ENCODE data around the gene ELOA.
A peak's percentile ranks its signal among the peaks of the same experiment; 100 is the strongest.
"Not testable (repeated sequence)": the region's sequence is repeated elsewhere in the genome, so short reads cannot be mapped to it uniquely, and the experiment has no call there.

Gene ELOA

GRCh38 chr1:23736437-23737134 lies 6.7 kb upstream of the ELOA start:
- no peak for DNase-seq (ENCODE audit: low read depth)

GRCh38 chr1:23741609-23742008 lies 1.7 kb upstream of the ELOA start:
- no peak for DNase-seq (ENCODE audit: low read depth)

- no peak for DNase-seq (ENCODE audit: low read depth)
These were observed 493 bp upstream of the ELOA start for GRCh38 chr1:23742670-23743286.

DNA sequence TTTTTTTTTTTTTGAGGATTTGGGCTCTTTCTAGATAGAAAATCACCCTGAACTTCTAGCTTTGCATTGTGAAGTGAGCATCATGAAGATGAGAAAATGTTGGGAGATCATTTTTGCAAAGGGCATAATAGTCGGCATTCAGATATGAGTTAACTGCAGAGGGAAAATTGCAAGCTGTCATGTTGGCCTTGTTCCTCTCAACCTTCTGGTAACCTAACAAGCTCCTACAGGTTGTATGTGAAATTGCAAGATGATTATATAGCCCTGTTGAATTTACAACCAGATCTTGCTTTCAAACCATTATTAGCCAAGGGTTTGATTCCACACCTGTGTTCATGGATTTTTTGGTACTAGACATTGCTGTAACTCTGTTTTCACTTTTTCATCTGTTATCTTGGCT lies 2.2 kb downstream of the ELOA start:
- DNase-seq (ENCODE audit: low read depth), result no peak

GRCh38 chr1:23748016-23748415 lies 4.7 kb downstream of the ELOA start:
- no peak for DNase-seq (ENCODE audit: low read depth)

DNA sequence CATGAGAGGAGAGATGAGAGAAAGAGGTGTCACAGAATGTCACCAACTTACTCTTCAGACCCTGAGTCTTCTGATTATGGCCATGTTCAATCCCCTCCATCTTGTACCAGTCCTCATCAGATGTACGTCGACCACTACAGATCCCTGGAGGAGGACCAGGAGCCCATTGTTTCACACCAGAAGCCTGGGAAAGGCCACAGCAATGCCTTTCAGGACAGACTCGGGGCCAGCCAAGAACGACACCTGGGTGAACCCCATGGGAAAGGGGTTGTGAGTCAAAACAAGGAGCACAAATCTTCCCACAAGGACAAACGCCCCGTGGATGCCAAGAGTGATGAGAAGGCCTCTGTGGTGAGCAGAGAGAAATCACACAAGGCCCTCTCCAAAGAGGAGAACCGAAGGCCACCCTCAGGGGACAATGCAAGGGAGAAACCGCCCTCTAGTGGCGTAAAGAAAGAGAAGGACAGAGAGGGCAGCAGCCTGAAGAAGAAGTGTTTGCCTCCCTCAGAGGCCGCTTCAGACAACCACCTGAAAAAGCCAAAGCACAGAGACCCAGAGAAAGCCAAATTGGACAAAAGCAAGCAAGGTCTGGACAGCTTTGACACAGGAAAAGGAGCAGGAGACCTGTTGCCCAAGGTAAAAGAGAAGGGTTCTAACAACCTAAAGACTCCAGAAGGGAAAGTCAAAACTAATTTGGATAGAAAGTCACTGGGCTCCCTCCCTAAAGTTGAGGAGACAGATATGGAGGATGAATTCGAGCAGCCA lies 8.0 kb downstream of the ELOA start:
- no peak for DNase-seq (ENCODE audit: low read depth)

DNA sequence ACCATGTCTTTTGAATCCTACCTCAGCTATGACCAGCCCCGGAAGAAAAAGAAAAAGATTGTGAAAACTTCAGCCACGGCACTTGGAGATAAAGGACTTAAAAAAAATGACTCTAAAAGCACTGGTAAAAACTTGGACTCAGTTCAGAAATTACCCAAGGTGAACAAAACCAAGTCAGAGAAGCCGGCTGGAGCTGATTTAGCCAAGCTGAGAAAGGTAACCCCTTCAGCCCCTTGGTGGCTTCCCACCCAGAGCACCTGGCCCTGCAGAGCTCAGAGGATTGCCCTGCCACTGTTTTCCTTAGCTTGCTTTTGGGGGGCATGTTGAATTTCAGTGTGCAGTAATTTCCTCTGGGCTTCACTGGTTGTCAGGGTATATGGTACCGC lies 8.5 kb downstream of the ELOA start:
- no peak for DNase-seq (ENCODE audit: low read depth)

DNA sequence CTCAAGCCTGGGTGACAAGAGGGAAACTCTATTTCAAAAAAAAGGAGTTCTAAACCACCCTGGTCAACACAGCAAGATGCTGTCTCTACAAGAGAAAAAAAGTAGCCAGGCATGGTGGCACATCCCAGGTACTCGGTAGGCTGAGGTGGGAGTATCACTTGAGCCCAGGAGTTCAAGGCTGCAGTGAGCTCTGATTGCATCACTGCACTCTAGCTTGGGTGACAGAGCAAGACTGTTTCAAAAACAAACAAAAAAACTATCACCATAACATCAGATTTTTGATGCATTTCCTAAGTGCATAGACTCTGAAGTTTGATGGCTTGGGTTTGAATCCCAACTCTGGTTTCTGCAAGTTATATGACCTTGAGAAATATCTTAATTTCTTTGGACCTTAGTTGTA lies 9.6 kb downstream of the ELOA start:
- DNase-seq (ENCODE audit: low read depth), result no peak

DNA sequence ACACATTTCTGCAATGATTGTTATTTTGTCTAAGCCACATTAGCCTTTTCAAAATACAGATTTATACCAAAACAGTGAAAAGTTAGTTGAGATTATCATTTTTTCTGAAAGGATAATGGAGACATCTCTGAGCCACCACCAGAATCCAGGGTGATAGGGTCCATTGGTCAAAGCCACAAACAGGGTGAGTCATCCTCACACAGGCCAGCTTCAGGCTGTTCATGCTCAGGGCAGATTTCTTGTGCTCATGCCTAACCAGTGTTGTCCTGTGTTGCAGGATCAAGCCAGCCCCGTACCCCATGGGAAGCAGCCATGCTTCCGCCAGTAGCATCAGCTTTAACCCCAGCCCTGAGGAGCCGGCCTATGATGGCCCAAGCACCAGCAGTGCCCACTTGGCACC lies 13.4 kb downstream of the ELOA start:
- no peak for DNase-seq (ENCODE audit: low read depth)

- no peak for DNase-seq (ENCODE audit: low read depth)
These were observed 14.5 kb downstream of the ELOA start for GRCh38 chr1:23757812-23758211.

- DNase-seq (ENCODE audit: low read depth), result no peak
These were observed 16.0 kb downstream of the ELOA start for GRCh38 chr1:23759277-23759676.

DNA sequence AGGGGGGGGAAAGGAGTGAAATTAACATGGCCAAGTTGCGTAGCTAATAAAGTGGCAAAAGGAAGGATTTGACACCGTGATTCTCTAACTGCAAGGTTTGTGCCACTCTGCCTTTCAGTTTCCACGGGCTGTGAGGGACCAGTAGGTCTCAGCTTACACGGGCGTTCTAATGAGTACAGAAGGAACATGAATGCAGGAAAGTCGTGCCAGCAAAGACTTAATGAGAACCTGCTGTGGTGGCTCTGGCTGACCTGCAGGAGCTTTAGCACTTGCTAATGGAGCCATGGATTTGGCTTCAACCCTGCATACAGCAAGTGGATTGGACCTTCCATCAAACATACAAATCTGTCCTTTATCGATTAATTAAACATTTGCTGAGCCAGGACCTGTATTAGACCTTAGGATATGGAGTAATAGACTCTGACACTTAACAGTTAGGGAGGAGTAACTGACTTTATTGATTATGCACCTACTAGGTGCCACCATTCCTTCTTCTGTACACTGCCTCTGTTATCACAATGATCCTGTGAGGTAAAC lies 19.8 kb downstream of the ELOA start:
- no peak for DNase-seq (ENCODE audit: low read depth)

GRCh38 chr1:23768733-23769132 lies 25.5 kb downstream of the ELOA start:
- no peak for DNase-seq (ENCODE audit: low read depth)

- peak; percentile 78 for DNase-seq (ENCODE audit: low read depth)
These were observed 29.0 kb downstream of the ELOA start for GRCh38 chr1:23772049-23772853.

DNA sequence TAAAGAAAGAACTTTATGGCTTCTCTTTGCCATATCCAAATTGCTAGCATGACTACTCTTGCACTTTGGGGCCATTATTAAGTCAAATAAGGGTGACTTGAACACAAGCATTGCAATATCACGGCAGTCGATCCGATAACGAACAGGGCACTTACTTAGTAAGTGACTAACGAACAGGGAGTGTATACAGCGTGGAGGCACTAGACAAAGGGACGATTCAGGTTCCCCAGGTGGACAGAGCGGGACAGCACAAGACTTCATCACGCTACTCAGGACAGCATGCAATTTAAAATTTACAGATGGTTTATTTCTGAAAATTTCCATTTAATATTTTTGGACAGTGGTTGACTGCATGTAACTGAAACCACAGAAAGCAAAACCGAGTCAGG lies 29.6 kb downstream of the ELOA start:
- no peak for DNase-seq (ENCODE audit: low read depth)

DNA sequence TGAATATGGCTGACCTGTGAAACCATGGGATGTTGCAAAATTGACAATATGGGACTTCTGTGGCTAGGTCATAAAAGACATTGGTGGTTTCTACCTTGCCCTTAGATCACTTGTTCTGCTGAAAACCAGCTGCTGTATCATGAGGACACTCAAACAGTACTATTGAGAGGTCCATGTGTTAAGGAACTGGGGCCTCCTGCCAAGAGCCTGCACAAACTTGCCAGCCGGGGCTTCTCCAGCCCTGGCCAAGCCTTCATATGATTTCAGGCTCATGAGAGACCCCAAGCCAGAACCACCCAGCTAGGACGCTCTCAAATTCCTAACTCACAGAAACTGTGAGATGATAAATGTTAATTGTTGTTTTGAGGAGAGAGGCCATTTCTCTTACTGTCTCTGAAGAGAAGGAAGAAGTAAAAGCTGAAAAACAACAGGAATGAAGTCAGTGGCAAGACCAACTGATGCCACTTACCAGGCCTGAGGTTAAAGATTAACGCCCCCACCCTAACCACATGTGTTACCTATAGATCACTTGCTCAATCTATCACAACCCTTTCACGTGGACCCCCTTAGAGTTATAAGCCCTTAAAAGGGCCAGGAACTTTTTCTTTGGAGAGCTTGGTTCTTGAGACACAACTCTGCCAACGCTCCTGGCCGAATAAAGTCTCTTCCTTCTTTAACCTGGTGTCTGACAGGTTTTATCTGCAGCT lies 31.1 kb downstream of the ELOA start:
- DNase-seq (ENCODE audit: low read depth), result no peak

DNA sequence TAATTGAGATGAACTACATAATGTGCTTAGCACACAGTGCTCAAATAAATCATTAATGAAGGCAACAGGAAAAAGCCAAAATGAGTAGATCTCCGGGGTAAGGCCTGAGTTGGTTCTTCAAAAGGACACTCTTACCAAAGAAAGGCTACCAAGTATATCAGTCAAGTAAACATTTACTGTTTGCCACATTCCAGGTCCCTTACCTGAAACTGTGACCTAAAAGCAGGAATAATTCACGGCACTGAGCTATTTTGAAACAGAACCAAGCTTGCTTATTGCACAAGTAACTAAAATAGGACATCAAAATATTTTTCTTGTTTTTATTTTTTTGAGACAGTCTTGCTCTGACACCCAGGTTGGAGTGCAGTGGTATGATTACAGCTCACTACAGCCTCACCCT lies 32.9 kb downstream of the ELOA start:
- DNase-seq (ENCODE audit: low read depth), result no peak

GRCh38 chr1:23777979-23778814 lies 34.9 kb downstream of the ELOA start, which contains the start of gene PITHD1:
Gene PITHD1 (plus strand): TSS chr1:23778418. CDS start chr1:23778516, 98 bp downstream.
- DNase-seq (ENCODE audit: low read depth), result peak; percentile 68

DNA sequence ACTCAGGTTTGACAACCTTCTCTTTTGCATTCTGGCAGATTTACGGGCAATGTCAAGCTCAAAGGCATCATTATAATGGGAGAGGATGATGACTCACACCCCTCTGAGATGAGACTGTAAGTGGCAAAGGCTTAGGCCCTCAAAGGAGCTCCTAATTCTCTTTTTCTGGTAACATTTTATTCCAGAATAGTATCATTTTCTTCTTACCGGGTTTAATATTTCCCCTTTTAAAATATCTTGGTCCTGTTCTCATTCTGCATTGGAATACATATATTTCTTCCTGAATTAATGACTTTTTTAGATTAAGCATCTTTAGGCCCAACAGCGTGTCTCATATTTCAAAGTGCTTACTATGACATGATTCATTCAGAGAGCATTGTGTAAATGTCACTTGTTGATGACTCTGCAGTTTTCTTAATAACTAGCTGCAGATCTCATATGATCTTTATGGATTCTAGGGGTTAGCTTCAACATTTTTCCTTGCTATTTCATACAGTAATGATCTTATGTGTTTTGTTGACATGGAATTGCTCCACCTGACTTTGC lies 36.6 kb downstream of the ELOA start:
- DNase-seq (ENCODE audit: low read depth), result no peak

GRCh38 chr1:23783141-23783540 lies 39.9 kb downstream of the ELOA start:
- DNase-seq (ENCODE audit: low read depth), result not testable (repeated sequence)
